Astrocyte (in vitro differentiated cells and primary cell): ENCODE measurements around the gene PGF.

Experiments
- CTCF ChIP-seq: IDR thresholded peaks from 2 replicates; pipeline ENCODE4 v1.5.1; 2011; ENCODE audit warnings: low read depth, mild to moderate bottlenecking, inconsistent platforms, low read length, moderate library complexity; ENCODE audit not compliant: insufficient read depth
- EZH2 ChIP-seq: IDR thresholded peaks from 2 replicates; pipeline ENCODE4 v1.6.1; 2012; ENCODE audit warnings: mild to moderate bottlenecking, low read length, inconsistent platforms; ENCODE audit not compliant: insufficient read depth

GRCh38 chr14:74942608-74943007, 12.8 kb downstream of the PGF start:
- no peak for TF ChIP-seq CTCF
- no peak for TF ChIP-seq EZH2
